Stimulated activated naive CD8-positive, alpha-beta T cell treated with anti-CD3 and anti-CD28 coated beads, Interleukin-15, Interleukin-2, amounts not matched to agents 100 ng/mL and 50 ng/mL, for 24 hours (primary cell): ENCODE measurements around the gene ICE2.
A peak's percentile ranks its signal among the peaks of the same experiment; 100 is the strongest.

Experiments used
- H3K27ac Mint-ChIP-seq: one replicate; pipeline ENCODE4 v1.8.0; 2021; ENCODE audit warnings: mild to moderate bottlenecking, mixed read lengths
- H3K27me3 Mint-ChIP-seq: one replicate; pipeline ENCODE4 v1.8.0; 2021; ENCODE audit warnings: mixed read lengths
- H3K36me3 Mint-ChIP-seq: one replicate; pipeline ENCODE4 v1.8.0; 2021; ENCODE audit warnings: low read depth, mixed read lengths
- H3K4me1 Mint-ChIP-seq: one replicate; pipeline ENCODE4 v1.8.0; 2021; ENCODE audit warnings: low read depth, mixed read lengths
- H3K4me3 Mint-ChIP-seq: one replicate; pipeline ENCODE4 v1.8.0; 2021; ENCODE audit warnings: mild to moderate bottlenecking, mixed read lengths
- H3K9me3 Mint-ChIP-seq: one replicate; pipeline ENCODE4 v1.8.0; 2021; ENCODE audit warnings: mixed read lengths

ICE2 gene

GRCh38 chr15:60396958-60397771 is 81.8 kb downstream of the ICE2 start:
- Mint-ChIP-seq H3K36me3 (peaks cover 36% of the 10 kb centered on the region), H3K4me1 (peaks cover 53% of the 10 kb centered on the region), H3K27ac (peak overlapping the region; percentile 81)

DNA sequence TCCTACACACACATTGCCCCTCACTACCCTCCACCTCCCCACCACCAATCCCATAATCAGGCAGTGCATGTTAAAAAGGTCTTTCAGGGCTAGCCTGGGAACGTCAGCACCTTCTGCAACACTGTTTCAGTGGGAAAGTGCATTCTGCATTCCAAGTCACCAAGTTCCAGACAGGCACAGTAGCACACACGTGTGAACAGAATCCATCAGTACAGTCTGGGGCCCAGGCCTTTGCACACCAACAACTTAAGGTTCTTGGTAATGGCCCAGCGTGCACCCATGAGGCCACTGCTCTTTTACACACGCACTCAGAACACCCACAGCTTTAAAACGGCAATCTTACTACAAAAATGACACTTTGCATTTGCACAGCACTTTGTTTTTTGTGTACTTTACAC is 82.4 kb downstream of the ICE2 start:
- Mint-ChIP-seq H3K27ac (peak overlapping the region; percentile 81), H3K27me3 (no peaks in the 10 kb centered on the region), H3K4me3 (peak overlapping the region; percentile 90), H3K4me1 (peaks cover 58% of the 10 kb centered on the region), H3K36me3 (peaks cover 36% of the 10 kb centered on the region), H3K9me3 (no peaks in the 10 kb centered on the region)

More at GRCh38 chr15:60396958-60397771, 81.8 kb downstream of the ICE2 start:
- H3K27me3 Mint-ChIP-seq = no peaks in the 10 kb centered on the region
- peak overlapping the region; percentile 90 for H3K4me3 Mint-ChIP-seq
- H3K9me3 Mint-ChIP-seq = no peaks in the 10 kb centered on the region

DNA sequence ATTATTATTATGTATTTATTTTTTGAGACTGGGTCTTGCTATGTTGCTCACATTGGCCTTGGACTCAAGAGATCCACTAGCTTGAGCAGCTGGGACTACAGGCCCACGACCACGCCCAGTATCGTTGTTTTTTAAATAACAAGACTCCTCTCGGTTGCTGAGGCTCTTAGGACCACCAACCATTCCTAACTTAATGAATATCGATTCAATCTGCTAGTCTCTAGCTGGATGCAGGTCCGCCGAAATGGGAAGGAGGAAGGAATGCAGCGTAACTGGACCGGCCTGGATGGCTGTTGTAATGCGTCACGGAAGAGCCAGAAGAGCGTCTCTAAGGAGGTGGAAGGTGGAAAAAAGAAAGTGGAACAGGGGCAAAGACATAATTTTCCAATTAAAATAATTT is 82.8 kb downstream of the ICE2 start:
- Mint-ChIP-seq H3K36me3 (peaks cover 36% of the 10 kb centered on the region), H3K4me1 (peaks cover 62% of the 10 kb centered on the region)

DNA sequence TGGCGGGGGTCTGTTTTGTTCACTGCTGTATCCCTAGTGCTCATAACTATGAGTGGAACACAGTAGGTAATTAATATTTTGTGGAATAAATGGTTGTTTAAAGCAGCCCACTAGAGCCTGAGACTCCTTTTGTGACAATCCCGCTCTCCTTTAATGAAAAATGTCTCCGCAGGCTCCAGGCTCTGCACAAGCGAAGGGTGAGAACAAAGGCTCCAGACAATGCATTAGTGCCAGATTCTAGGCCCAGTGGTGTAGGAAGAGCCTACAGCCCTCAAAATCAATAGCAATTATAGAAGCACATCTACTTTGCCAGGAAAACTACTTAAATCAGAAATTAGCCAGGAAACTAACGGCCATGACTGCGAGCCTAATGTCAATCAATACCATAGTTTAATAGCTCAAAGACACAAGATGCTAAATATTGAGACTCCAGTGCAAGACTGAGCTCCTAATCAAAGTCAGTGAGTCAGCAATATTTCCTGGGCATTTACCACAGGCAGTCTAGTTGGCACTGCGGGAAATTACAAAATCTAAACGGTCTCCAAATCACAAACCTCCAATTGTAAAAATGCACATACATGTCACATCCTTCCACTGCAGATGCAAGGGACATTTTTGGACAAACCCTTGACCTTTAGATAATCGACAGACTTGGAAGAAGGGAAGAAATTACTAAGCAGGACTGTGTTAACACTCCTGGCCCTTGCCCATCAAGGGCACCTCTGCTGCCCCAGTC is 83.5 kb downstream of the ICE2 start:
- no peaks in the 10 kb centered on the region for H3K9me3 Mint-ChIP-seq
- no peaks in the 10 kb centered on the region for H3K27me3 Mint-ChIP-seq
- H3K4me3 Mint-ChIP-seq = no peak overlapping the region
- H3K36me3 Mint-ChIP-seq = peaks cover 36% of the 10 kb centered on the region
- no peak overlapping the region for H3K27ac Mint-ChIP-seq
- peaks cover 69% of the 10 kb centered on the region for H3K4me1 Mint-ChIP-seq

More for the DNA sequence above, 82.8 kb downstream of the ICE2 start:
- Mint-ChIP-seq H3K9me3 (no peaks in the 10 kb centered on the region), H3K27ac (no peak overlapping the region), H3K27me3 (no peaks in the 10 kb centered on the region), H3K4me3 (peak overlapping the region; percentile 90)

DNA sequence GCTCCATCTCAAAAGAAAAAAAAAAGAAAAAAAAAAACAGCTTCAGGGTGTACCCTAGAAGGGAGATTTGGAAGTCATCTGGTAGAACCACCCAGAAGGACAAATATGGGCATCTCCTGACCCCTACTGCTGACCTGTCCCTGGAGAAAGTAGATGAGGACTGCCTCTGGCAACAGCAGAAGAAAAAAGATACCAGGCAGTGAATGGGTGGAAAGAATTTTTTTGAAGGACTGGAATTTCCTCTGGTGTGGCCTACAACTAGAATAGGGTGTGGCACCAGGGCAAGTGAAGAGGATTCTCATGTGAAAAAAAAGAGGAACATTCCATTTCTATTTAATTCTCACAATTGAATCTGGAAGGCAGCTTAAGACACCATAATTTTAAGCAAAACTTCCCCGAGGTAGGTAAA is 84.2 kb downstream of the ICE2 start:
- no peak overlapping the region for H3K4me3 Mint-ChIP-seq
- H3K36me3 Mint-ChIP-seq = peaks cover 36% of the 10 kb centered on the region
- H3K27ac Mint-ChIP-seq = no peak overlapping the region
- no peaks in the 10 kb centered on the region for H3K27me3 Mint-ChIP-seq
- H3K4me1 Mint-ChIP-seq = peaks cover 76% of the 10 kb centered on the region
- H3K9me3 Mint-ChIP-seq = no peaks in the 10 kb centered on the region

GRCh38 chr15:60392986-60393790 is 85.8 kb downstream of the ICE2 start:
- Mint-ChIP-seq H3K27me3 (no peaks in the 10 kb centered on the region), H3K36me3 (peaks cover 36% of the 10 kb centered on the region), H3K4me1 (peaks cover 77% of the 10 kb centered on the region), H3K27ac (peak overlapping the region; percentile 61), H3K9me3 (no peaks in the 10 kb centered on the region), H3K4me3 (peak overlapping the region; percentile 18)

GRCh38 chr15:60392601-60392985 is 86.3 kb downstream of the ICE2 start:
- peaks cover 77% of the 10 kb centered on the region for H3K4me1 Mint-ChIP-seq
- H3K27me3 Mint-ChIP-seq = peaks cover under 1% of the 10 kb centered on the region
- peaks cover 37% of the 10 kb centered on the region for H3K36me3 Mint-ChIP-seq
- no peak overlapping the region for H3K27ac Mint-ChIP-seq
- H3K4me3 Mint-ChIP-seq = no peak overlapping the region
- no peaks in the 10 kb centered on the region for H3K9me3 Mint-ChIP-seq

GRCh38 chr15:60391722-60392315 is 87.1 kb downstream of the ICE2 start:
- H3K4me3 Mint-ChIP-seq = no peak overlapping the region
- no peaks in the 10 kb centered on the region for H3K9me3 Mint-ChIP-seq
- peaks cover 40% of the 10 kb centered on the region for H3K36me3 Mint-ChIP-seq
- peaks cover 77% of the 10 kb centered on the region for H3K4me1 Mint-ChIP-seq
- H3K27ac Mint-ChIP-seq = no peak overlapping the region
- H3K27me3 Mint-ChIP-seq = peaks cover 3% of the 10 kb centered on the region

DNA sequence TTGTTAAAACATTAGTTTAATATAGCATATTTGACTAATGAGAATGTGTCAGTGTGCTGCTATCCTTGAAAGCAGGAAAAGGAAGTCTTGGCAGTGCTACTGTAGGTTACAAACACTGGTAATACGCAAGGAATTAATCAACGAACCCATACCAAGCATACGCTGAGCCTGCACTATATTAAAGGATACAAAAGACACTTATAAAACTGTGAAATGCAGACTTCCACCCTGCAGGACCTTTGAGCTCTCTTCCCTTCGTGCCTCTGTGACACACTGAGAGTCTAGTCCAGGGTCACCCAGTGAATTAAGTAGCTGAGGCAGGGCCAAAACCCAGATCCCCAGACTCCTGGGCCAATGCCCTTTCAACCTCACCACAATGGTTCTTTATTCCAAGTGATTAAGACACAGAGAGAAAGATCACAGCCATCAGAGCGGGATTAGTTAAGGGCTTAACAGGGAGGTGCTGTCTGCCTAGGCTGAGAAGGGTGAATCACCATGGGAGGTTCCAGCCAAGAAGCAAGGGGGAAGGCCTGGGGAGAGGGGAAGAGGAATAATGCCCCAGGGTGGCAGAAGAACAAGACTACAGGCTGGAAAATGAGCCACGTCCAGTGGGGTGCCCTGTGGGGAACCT is 88.0 kb downstream of the ICE2 start:
- H3K27me3 Mint-ChIP-seq = peaks cover 3% of the 10 kb centered on the region
- peaks cover 69% of the 10 kb centered on the region for H3K4me1 Mint-ChIP-seq
- no peaks in the 10 kb centered on the region for H3K9me3 Mint-ChIP-seq
- no peak overlapping the region for H3K4me3 Mint-ChIP-seq
- no peak overlapping the region for H3K27ac Mint-ChIP-seq
- peaks cover 35% of the 10 kb centered on the region for H3K36me3 Mint-ChIP-seq

DNA sequence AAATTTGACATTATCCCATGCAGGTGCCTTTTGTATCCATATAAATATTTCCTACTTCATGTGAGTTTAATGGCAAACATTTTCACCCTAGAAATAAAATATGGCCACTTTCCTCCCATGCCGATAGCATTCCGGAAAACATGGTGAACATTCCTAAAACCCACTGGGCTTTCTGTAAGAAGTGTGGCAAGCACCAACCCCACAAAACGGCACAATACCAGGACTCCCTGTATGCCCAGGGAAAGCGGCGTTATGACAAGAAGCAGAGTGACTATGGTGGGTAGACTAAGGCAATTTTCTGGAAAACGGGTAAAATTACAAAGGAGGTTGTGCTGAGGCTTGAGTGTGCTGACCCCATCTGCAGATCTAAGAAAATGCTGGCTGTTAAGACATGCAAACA is 88.7 kb downstream of the ICE2 start:
- H3K27ac Mint-ChIP-seq = no peak overlapping the region
- no peaks in the 10 kb centered on the region for H3K9me3 Mint-ChIP-seq
- peaks cover 30% of the 10 kb centered on the region for H3K36me3 Mint-ChIP-seq
- peaks cover 3% of the 10 kb centered on the region for H3K27me3 Mint-ChIP-seq
- no peak overlapping the region for H3K4me3 Mint-ChIP-seq
- H3K4me1 Mint-ChIP-seq = peaks cover 61% of the 10 kb centered on the region

DNA sequence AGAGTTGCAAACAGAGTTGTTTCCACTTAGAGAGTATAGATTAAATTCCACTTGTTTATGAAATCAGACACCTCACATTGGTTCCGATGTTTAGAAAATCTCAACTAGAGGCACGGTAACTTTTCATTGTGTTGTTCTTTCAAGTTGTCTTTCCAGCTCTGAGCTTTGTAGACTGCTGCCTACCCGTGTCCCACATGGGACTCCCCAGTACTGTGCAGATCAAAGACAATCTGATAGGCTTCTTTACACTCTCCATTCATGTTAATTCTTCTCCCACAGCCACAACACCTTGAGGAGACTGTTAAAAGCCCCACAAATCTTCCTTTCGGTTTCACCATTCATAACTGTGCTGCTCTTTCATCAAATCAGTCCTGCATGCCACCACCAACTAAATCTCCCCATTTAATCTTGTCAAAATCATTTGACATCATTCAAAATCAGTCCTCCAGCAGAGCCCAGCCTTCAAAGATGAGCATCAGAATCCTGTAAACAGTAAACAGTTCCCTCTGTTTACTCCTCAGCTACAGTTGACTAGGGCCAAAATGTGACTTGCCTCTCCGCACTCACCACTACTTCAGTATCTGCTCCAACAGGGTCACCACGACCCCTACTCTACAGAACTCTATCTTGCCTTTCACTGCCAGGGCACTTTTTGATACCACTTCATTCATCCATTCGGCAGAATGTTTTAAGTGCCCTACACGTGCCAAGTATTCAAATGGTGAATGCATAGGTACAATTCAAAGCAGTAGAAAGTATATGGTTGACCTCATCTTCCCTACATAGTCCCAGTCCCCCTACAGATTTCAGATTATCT is 89.5 kb downstream of the ICE2 start:
- Mint-ChIP-seq H3K36me3 (peaks cover 22% of the 10 kb centered on the region), H3K27me3 (peaks cover 3% of the 10 kb centered on the region), H3K9me3 (no peaks in the 10 kb centered on the region), H3K27ac (peak overlapping the region; percentile 67), H3K4me3 (peak overlapping the region; percentile 59), H3K4me1 (peaks cover 59% of the 10 kb centered on the region)

GRCh38 chr15:60387321-60387720 is 91.6 kb downstream of the ICE2 start:
- H3K27ac Mint-ChIP-seq = no peak overlapping the region
- H3K9me3 Mint-ChIP-seq = no peaks in the 10 kb centered on the region
- H3K27me3 Mint-ChIP-seq = peaks cover 3% of the 10 kb centered on the region
- H3K4me3 Mint-ChIP-seq = no peak overlapping the region
- H3K4me1 Mint-ChIP-seq = peaks cover 43% of the 10 kb centered on the region
- peaks cover 17% of the 10 kb centered on the region for H3K36me3 Mint-ChIP-seq

DNA sequence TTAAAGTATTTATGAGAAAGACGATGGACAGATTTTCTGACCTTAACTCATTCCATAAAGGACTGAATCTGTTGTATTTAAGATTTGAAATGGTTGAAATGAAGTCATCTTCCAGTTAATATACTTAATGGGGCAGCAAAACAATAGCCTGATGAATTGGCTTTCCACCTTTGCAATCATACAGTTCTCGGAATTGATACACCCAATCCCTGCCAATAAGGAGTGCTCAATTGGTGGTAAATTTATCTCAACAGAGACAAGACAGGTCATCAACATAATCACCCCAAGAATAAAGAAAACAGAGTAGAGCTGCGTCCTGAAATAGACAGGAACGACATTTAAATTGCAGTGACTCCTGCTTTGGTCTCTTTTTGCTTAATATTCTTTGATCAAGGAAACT is 92.3 kb downstream of the ICE2 start:
- peaks cover 3% of the 10 kb centered on the region for H3K27me3 Mint-ChIP-seq
- peaks cover 17% of the 10 kb centered on the region for H3K36me3 Mint-ChIP-seq
- H3K4me1 Mint-ChIP-seq = peaks cover 39% of the 10 kb centered on the region
- no peak overlapping the region for H3K4me3 Mint-ChIP-seq
- H3K27ac Mint-ChIP-seq = no peak overlapping the region
- H3K9me3 Mint-ChIP-seq = no peaks in the 10 kb centered on the region
